Mesendoderm (in vitro differentiated cells): ENCODE results near the gene BOK.

Source experiments
- DNase-seq: peaks from one replicate; pipeline ENCODE4 v3.0.0; 2013
- H2AK5ac ChIP-seq: 2 replicates; pipeline ENCODE4 v1.6.1; 2013; ENCODE audit warnings: low read length, inconsistent platforms
- H2BK120ac ChIP-seq: 2 replicates; pipeline ENCODE4 v1.6.1; 2013; ENCODE audit warnings: low read depth, mild to moderate bottlenecking, low read length, moderate library complexity, mixed read lengths
- H2BK15ac ChIP-seq: replicated peaks from 2 replicates; pipeline ENCODE4 v1.6.1; 2013; ENCODE audit warnings: low read depth, mild to moderate bottlenecking, moderate library complexity
- H2BK5ac ChIP-seq: 2 replicates; pipeline ENCODE4 v1.6.1; 2013; ENCODE audit warnings: low read length, inconsistent platforms
- H3K18ac ChIP-seq: 2 replicates; pipeline ENCODE4 v1.6.1; 2013; ENCODE audit warnings: mild to moderate bottlenecking, low read length, mixed read lengths
- H3K23ac ChIP-seq: one replicate; pipeline ENCODE4 v1.6.1; 2013; ENCODE audit warnings: low read length
- H3K27ac ChIP-seq: 2 replicates; pipeline ENCODE4 v1.5.1; 2013; ENCODE audit warnings: low read depth, mild to moderate bottlenecking, inconsistent platforms, low read length, moderate library complexity
- H3K27me3 ChIP-seq: 2 replicates; pipeline ENCODE4 v1.6.1; 2013; ENCODE audit warnings: low read length, control low read depth, mild to moderate bottlenecking, inconsistent platforms; ENCODE audit not compliant: insufficient read depth, poor library complexity
- H3K36me3 ChIP-seq: 2 replicates; pipeline ENCODE4 v1.6.1; 2013; ENCODE audit warnings: low read length, inconsistent platforms; ENCODE audit not compliant: control insufficient read depth, insufficient read depth
- H3K4ac ChIP-seq: one replicate; pipeline ENCODE4 v1.6.1; 2013; ENCODE audit warnings: low read depth, mild to moderate bottlenecking, low read length, moderate library complexity
- H3K4me1 ChIP-seq: 2 replicates; pipeline ENCODE4 v1.6.1; 2013; ENCODE audit warnings: low read depth, low read length, inconsistent platforms; ENCODE audit not compliant: control insufficient read depth
- H3K4me2 ChIP-seq: 2 replicates; pipeline ENCODE4 v1.6.1; 2013; ENCODE audit warnings: low read length
- H3K4me3 ChIP-seq: 2 replicates; pipeline ENCODE4 v1.5.1; 2013; ENCODE audit warnings: mild to moderate bottlenecking, low read length
- H3K56ac ChIP-seq: one replicate; pipeline ENCODE4 v1.6.1; 2013; ENCODE audit warnings: low read length
- H3K79me1 ChIP-seq: 2 replicates; pipeline ENCODE4 v1.6.1; 2013; ENCODE audit warnings: low read length, inconsistent platforms
- H3K79me2 ChIP-seq: 2 replicates; pipeline ENCODE4 v1.6.1; 2013; ENCODE audit warnings: mild to moderate bottlenecking, low read length; ENCODE audit not compliant: control insufficient read depth, insufficient read depth
- H3K9ac ChIP-seq: 2 replicates; pipeline ENCODE4 v1.6.1; 2013; ENCODE audit warnings: low read length, inconsistent platforms
- H4K5ac ChIP-seq: one replicate; pipeline ENCODE4 v1.6.1; 2013; ENCODE audit warnings: low read length
- H4K8ac ChIP-seq: one replicate; pipeline ENCODE4 v1.6.1; 2013; ENCODE audit warnings: low read depth, mild to moderate bottlenecking, control low read depth, low read length, moderate library complexity
- WGBS: extraction: QIAGEN DNeasy Blood & Tissue Kit; methylation state at CpG from one replicate; pipeline ENCODE4 v1.1.7; 2013; ENCODE audit warnings: low lambda C conversion rate, missing lambda C conversion rate; ENCODE audit not compliant: insufficient coverage; ENCODE audit errors: extremely low coverage; 5-methylcytosine and 5-hydroxymethylcytosine counted together

BOK gene

DNA sequence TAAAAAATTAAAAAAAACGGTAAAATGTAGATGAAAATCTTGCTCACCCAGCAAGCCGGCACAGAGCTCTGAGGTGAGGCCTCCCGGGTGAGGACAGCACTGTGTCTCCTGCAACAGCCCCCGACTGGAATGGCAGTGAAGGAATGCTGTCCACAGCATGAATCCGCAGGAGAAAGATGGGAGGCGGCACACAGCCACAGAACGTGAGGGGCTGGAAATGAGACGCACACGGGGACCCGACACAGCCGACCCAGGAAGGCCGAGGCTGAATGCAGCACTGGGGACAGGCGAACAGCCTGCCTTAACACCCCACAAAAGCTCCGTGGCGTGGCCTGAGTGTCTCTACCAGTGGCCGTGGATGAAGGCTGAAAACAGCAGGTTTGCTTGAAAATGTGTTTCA is 34.7 kb downstream of the BOK start:
- Histone ChIP-seq H3K4me1 (no peaks in the 10 kb centered on the region), H3K23ac (no peak overlapping the region), H3K18ac (no peak overlapping the region), H3K4me2 (no peak overlapping the region), H2BK15ac (no peak overlapping the region), H3K79me2 (no peaks in the 10 kb centered on the region), H3K27ac (no peak overlapping the region), H3K9ac (no peak overlapping the region), H2BK120ac (no peak overlapping the region), H3K4ac (no peak overlapping the region), H4K8ac (no peak overlapping the region), H3K27me3 (no peaks in the 10 kb centered on the region), H3K56ac (no peak overlapping the region), H3K4me3 (no peak overlapping the region), H3K36me3 (peaks cover 1% of the 10 kb centered on the region), H4K5ac (no peak overlapping the region), H2AK5ac (no peak overlapping the region), H2BK5ac (no peak overlapping the region), H3K79me1 (no peaks in the 10 kb centered on the region)
- WGBS, result no CpG with 5 or more reads among the region's 16 CpGs
- no peak for DNase-seq

GRCh38 chr2:241595600-241596140 is 37.1 kb downstream of the BOK start:
- Histone ChIP-seq H3K23ac (no peak overlapping the region), H3K79me2 (no peaks in the 10 kb centered on the region), H3K36me3 (peaks cover 1% of the 10 kb centered on the region), H4K8ac (no peak overlapping the region), H3K9ac (no peak overlapping the region), H2BK120ac (no peak overlapping the region), H2BK5ac (no peak overlapping the region), H3K56ac (no peak overlapping the region), H3K4me2 (no peak overlapping the region), H2AK5ac (no peak overlapping the region), H3K4me1 (no peaks in the 10 kb centered on the region), H3K4ac (no peak overlapping the region), H4K5ac (no peak overlapping the region), H2BK15ac (no peak overlapping the region), H3K4me3 (no peak overlapping the region), H3K27me3 (no peaks in the 10 kb centered on the region), H3K79me1 (no peaks in the 10 kb centered on the region), H3K27ac (no peak overlapping the region), H3K18ac (no peak overlapping the region)
- peak; percentile 61 for DNase-seq
- no CpG with 5 or more reads among the region's 15 CpGs for WGBS

- Histone ChIP-seq H3K9ac (no peak overlapping the region), H3K18ac (no peak overlapping the region), H3K56ac (no peak overlapping the region), H3K36me3 (peaks cover 3% of the 10 kb centered on the region), H2AK5ac (no peak overlapping the region), H4K5ac (no peak overlapping the region), H4K8ac (no peak overlapping the region), H3K27me3 (no peaks in the 10 kb centered on the region), H3K79me2 (no peaks in the 10 kb centered on the region), H3K27ac (no peak overlapping the region), H2BK15ac (no peak overlapping the region), H3K4me1 (no peaks in the 10 kb centered on the region), H3K4me3 (no peak overlapping the region), H3K23ac (no peak overlapping the region), H3K4me2 (no peak overlapping the region), H2BK5ac (no peak overlapping the region), H2BK120ac (no peak overlapping the region), H3K79me1 (no peaks in the 10 kb centered on the region), H3K4ac (no peak overlapping the region)
- no peak for DNase-seq
- WGBS, result no CpG with 5 or more reads among the region's 6 CpGs
Observed at GRCh38 chr2:241597561-241597960, 39.0 kb downstream of the BOK start.

- Histone ChIP-seq H3K4me2 (no peak overlapping the region), H4K5ac (no peak overlapping the region), H2BK15ac (no peak overlapping the region), H3K4me1 (no peaks in the 10 kb centered on the region), H3K18ac (no peak overlapping the region), H3K36me3 (peaks cover 3% of the 10 kb centered on the region), H3K79me2 (no peaks in the 10 kb centered on the region), H3K9ac (no peak overlapping the region), H3K27me3 (no peaks in the 10 kb centered on the region), H4K8ac (no peak overlapping the region), H3K56ac (no peak overlapping the region), H3K79me1 (no peaks in the 10 kb centered on the region), H3K4ac (no peak overlapping the region), H2BK5ac (no peak overlapping the region), H2BK120ac (no peak overlapping the region), H2AK5ac (no peak overlapping the region), H3K23ac (no peak overlapping the region), H3K27ac (no peak overlapping the region), H3K4me3 (no peak overlapping the region)
- no peak for DNase-seq
- no CpG with 5 or more reads among the region's 5 CpGs for WGBS
Observed at GRCh38 chr2:241598061-241598460, 39.5 kb downstream of the BOK start.

DNA sequence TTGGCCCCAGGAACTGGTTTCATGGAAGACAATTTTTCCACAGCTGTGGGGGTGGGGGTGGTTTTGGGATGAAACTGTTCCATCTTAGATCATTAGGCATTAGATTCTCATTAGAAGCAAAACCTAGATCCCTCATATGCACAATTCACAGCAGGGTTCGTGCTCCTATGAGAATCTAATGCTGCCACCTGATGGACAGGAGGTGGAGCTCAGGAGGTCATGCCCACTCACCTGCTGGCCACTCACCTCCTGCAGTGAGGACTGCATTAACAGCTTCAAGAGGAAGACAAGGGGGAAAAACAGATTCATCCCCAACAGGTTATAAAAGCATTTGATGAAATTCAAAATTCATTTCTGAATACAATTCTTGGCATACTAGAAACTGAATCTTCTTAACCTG is 39.9 kb downstream of the BOK start:
- Histone ChIP-seq H3K56ac (no peak overlapping the region), H3K79me2 (no peaks in the 10 kb centered on the region), H2BK120ac (no peak overlapping the region), H3K4me3 (no peak overlapping the region), H2BK5ac (no peak overlapping the region), H3K4me2 (no peak overlapping the region), H3K79me1 (no peaks in the 10 kb centered on the region), H3K27ac (no peak overlapping the region), H4K8ac (no peak overlapping the region), H3K18ac (no peak overlapping the region), H3K9ac (no peak overlapping the region), H3K27me3 (no peaks in the 10 kb centered on the region), H3K4me1 (no peaks in the 10 kb centered on the region), H2AK5ac (no peak overlapping the region), H3K4ac (no peak overlapping the region), H3K23ac (no peak overlapping the region), H4K5ac (no peak overlapping the region), H2BK15ac (no peak overlapping the region), H3K36me3 (peaks cover 3% of the 10 kb centered on the region)
- WGBS, result no CpG with 5 or more reads among the region's 1 CpG
- DNase-seq, result peak; percentile 57

DNA sequence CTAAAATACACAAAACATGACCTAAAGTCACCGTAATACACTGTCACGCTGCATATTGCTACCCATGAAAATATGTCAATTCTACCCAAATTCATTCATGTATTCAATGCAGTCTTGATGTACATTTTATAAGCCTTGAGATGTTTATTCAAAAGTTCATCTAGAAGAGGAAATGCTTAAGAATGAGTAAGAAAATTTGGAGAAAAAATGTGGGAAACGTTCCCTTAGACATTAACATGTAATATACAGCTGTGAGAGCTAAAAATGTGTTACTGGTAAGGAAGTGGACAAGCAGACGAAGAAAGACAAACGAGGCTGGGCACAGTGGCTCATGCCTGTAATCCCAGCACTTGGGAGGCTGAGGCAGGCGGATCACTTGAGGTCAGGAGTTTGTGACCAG is 41.1 kb downstream of the BOK start:
- Histone ChIP-seq H3K9ac (no peak overlapping the region), H2BK15ac (no peak overlapping the region), H3K4me1 (no peaks in the 10 kb centered on the region), H3K56ac (no peak overlapping the region), H4K8ac (no peak overlapping the region), H3K36me3 (peaks cover 3% of the 10 kb centered on the region), H3K4me3 (no peak overlapping the region), H2BK120ac (no peak overlapping the region), H3K23ac (no peak overlapping the region), H3K79me1 (no peaks in the 10 kb centered on the region), H4K5ac (no peak overlapping the region), H3K4ac (no peak overlapping the region), H3K79me2 (no peaks in the 10 kb centered on the region), H3K27ac (no peak overlapping the region), H3K4me2 (no peak overlapping the region), H2BK5ac (no peak overlapping the region), H2AK5ac (no peak overlapping the region), H3K27me3 (no peaks in the 10 kb centered on the region), H3K18ac (no peak overlapping the region)
- DNase-seq, result no peak
- no CpG with 5 or more reads among the region's 6 CpGs for WGBS
